ENCODE results near the gene CFAP61.

DNA sequence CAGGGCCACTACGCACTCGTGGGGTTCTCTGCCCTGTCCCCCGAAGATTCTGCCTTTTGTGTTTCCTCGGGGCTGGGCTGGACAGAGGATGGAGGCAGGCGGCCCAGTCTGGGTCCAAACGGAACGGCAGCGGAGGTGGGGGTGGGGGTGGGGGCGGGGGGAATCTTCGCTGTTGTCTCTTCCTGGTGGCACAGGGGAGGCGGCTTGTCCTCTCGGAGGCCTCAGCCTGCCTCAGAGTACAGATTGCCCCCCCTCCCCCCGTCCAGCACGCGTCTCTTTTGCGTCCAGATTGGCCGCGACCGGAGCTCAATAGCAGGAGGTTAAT is 314.2 kb downstream of the CFAP61 start:
- TF ChIP-seq, protein P1, sequence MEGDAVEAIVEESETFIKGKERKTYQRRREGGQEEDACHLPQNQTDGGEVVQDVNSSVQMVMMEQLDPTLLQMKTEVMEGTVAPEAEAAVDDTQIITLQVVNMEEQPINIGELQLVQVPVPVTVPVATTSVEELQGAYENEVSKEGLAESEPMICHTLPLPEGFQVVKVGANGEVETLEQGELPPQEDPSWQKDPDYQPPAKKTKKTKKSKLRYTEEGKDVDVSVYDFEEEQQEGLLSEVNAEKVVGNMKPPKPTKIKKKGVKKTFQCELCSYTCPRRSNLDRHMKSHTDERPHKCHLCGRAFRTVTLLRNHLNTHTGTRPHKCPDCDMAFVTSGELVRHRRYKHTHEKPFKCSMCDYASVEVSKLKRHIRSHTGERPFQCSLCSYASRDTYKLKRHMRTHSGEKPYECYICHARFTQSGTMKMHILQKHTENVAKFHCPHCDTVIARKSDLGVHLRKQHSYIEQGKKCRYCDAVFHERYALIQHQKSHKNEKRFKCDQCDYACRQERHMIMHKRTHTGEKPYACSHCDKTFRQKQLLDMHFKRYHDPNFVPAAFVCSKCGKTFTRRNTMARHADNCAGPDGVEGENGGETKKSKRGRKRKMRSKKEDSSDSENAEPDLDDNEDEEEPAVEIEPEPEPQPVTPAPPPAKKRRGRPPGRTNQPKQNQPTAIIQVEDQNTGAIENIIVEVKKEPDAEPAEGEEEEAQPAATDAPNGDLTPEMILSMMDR (IDR thresholded peaks at IDR 0.05) = no peak
- TF ChIP-seq POLR2A (IDR thresholded peaks at IDR 0.05) = no peak
- no peak for TF ChIP-seq POLR2AphosphoS5 (IDR thresholded peaks at IDR 0.05)
- TF ChIP-seq EP300 (IDR thresholded peaks at IDR 0.05) = no peak

Data from suprapubic skin (tissue), 4 donors.